ENCODE results near the gene ARG2. TPM values are rescaled to one million over a fixed set of nuclear protein-coding genes. Genes with fewer than 3 reads are reported as not detected.

ARG2 gene
- total and polyA plus RNA-seq, 9 of the 15 experiments (the other 6 are each of a cell fraction or from before 2014, with no cell fraction given), result 6.2 to 75.0 (median 17.8) TPM

DNA sequence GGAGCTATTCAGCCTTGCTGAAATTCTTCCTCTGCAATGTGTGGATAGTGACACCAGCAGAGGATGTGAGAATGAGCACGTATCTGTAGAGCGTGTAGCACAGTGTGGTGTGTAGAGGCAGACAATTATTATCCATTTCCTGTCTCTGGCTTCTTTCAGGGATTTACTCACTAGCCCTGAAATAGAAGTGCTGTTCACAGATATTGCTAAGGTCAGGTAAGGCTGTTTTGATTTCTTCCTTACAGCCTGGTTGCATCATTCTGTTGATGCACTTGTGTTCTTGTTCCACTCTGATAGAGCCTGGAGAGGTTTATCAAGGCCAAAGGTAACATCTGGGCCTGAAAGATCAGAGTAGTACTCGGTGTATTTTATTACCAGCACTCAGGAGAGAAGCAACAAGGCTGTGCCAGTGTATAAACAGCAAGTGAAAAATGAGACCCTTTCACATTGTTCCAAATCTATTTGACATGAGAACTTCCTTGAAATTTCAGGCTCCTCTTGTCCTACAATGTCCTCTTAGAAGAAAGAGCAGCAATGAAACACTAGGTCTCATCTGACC lies 16.7 kb downstream of the ARG2 start (continued):
- TF ChIP-seq ZNF212 (CRISPR knock-in tag; IDR thresholded peaks at IDR 0.05) (no peak), ZNF76 (CRISPR knock-in tag; IDR thresholded peaks at IDR 0.05; ENCODE audit: borderline replicate concordance) (peak; percentile 66; the same call in 1 of the 2 replicates), U2AF1 (optimal IDR thresholded peaks at IDR 0.05; ENCODE audit: low read depth, low read length) (no peak), CXXC5 (CRISPR knock-in tag; IDR thresholded peaks at IDR 0.05) (peak; percentile 90), SRSF7 (optimal IDR thresholded peaks at IDR 0.05; ENCODE audit: low read depth, low read length) (no peak), KLF10 (CRISPR knock-in tag; IDR thresholded peaks at IDR 0.05) (no peak), MLX (CRISPR knock-in tag; conservative IDR thresholded peaks at IDR 0.05) (no peak), PREB (CRISPR knock-in tag; IDR thresholded peaks at IDR 0.05) (no peak), ILF3 (IDR thresholded peaks at IDR 0.05; ENCODE audit: borderline replicate concordance) (no peak), FOS (IDR thresholded peaks at IDR 0.05; ENCODE audit: extremely low read depth, insufficient read length) (no peak), MXI1 (IDR thresholded peaks at IDR 0.05; ENCODE audit: low read depth, low read length) (no peak), USF1 (CRISPR knock-in tag; IDR thresholded peaks at IDR 0.05) (no peak), FOXP4 (CRISPR knock-in tag; IDR thresholded peaks at IDR 0.05; ENCODE audit: borderline replicate concordance) (no peak), PHF8 (IDR thresholded peaks at IDR 0.05; ENCODE audit: borderline replicate concordance, low read length) (no peak), TBP (optimal IDR thresholded peaks at IDR 0.05; ENCODE audit: low read depth, low read length) (no peak), PCBP1 (IDR thresholded peaks at IDR 0.05; ENCODE audit: low read depth, low read length, poor library complexity, severe bottlenecking) (no peak), ARID3B (CRISPR knock-in tag; IDR thresholded peaks at IDR 0.05; ENCODE audit: borderline replicate concordance) (no peak), JUND (IDR thresholded peaks at IDR 0.05; ENCODE audit: borderline replicate concordance, low read depth, low read length) (peak; percentile 94), JUND (tag; IDR thresholded peaks at IDR 0.05; ENCODE audit: borderline replicate concordance, low read depth, low read length) (peak; percentile 85; the same call in 2 of the 3 replicates), MECOM (CRISPR knock-in tag; IDR thresholded peaks at IDR 0.05) (no peak), ZNF24 (IDR thresholded peaks at IDR 0.05) (0 out of 2 replicates have a peak, but pooled peaks have one; percentile 7), ZNF165 (CRISPR knock-in tag; IDR thresholded peaks at IDR 0.05; ENCODE audit: borderline replicate concordance) (no peak)
